ENCODE measurements around the gene IKBKE.

- no peak for TF ChIP-seq CTCF (IDR thresholded peaks at IDR 0.05)
- no peak for TF ChIP-seq POLR2A (IDR thresholded peaks at IDR 0.05)
These were observed 17.2 kb upstream of the IKBKE start for GRCh38 chr1:206453111-206453510.
